ENCODE results near the gene ABLIM2.

ABLIM2 gene

GRCh38 chr4:8046925-8047541 is 111.6 kb downstream of the ABLIM2 start:
- no peak for DNase-seq (ENCODE audit: low read depth in 1 of 2, low spot score in 1 of 2)

GRCh38 chr4:8045909-8046308 is 112.7 kb downstream of the ABLIM2 start:
- Histone ChIP-seq H3K27ac (replicated peaks) (no peak overlapping the region), H3K27me3 (ENCODE audit: insufficient read depth, poor library complexity, severe bottlenecking) (peaks cover 9% of the 10 kb centered on the region), H3K4me3 (replicated peaks; ENCODE audit: insufficient read depth, low read length) (no peak overlapping the region)
- DNase-seq (ENCODE audit: low read depth in 1 of 2, low spot score in 1 of 2) = no peak
- TF ChIP-seq POLR2AphosphoS5 (IDR thresholded peaks at IDR 0.05; ENCODE audit: low read depth) (no peak), SPI1 (IDR thresholded peaks at IDR 0.05; ENCODE audit: borderline replicate concordance, low read depth) (no peak), GABPA (IDR thresholded peaks at IDR 0.05; ENCODE audit: low read depth) (no peak), REST (IDR thresholded peaks at IDR 0.05; ENCODE audit: insufficient replicate concordance, low read depth) (no peak), CTCF (IDR thresholded peaks at IDR 0.05; ENCODE audit: insufficient read depth, low read length) (no peak)

More at GRCh38 chr4:8046925-8047541, 111.6 kb downstream of the ABLIM2 start:
- no peak overlapping the region for H3K4me3 ChIP-seq (replicated peaks; ENCODE audit: insufficient read depth, low read length)
- H3K27ac ChIP-seq (replicated peaks) = no peak overlapping the region
- peaks cover 10% of the 10 kb centered on the region for H3K27me3 ChIP-seq (ENCODE audit: insufficient read depth, poor library complexity, severe bottlenecking)
- no peak for TF ChIP-seq CTCF (IDR thresholded peaks at IDR 0.05; ENCODE audit: insufficient read depth, low read length)
- TF ChIP-seq SPI1 (IDR thresholded peaks at IDR 0.05; ENCODE audit: borderline replicate concordance, low read depth) = no peak
- TF ChIP-seq REST (IDR thresholded peaks at IDR 0.05; ENCODE audit: insufficient replicate concordance, low read depth) = no peak

- no peak overlapping the region for H3K27ac ChIP-seq (replicated peaks)
These were observed 113.9 kb downstream of the ABLIM2 start for GRCh38 chr4:8044699-8045098.

More at GRCh38 chr4:8044699-8045098, 113.9 kb downstream of the ABLIM2 start:
- no peak for DNase-seq (ENCODE audit: low read depth in 1 of 2, low spot score in 1 of 2)
- no peaks in the 10 kb centered on the region for H3K27me3 ChIP-seq (ENCODE audit: insufficient read depth, poor library complexity, severe bottlenecking)
- no peak for TF ChIP-seq REST (IDR thresholded peaks at IDR 0.05; ENCODE audit: insufficient replicate concordance, low read depth)
- TF ChIP-seq GABPA (IDR thresholded peaks at IDR 0.05; ENCODE audit: low read depth) = no peak
- H3K4me3 ChIP-seq (replicated peaks; ENCODE audit: insufficient read depth, low read length) = no peak overlapping the region
